WTC11 (cell line): ENCODE measurements around the gene CYP4F11. TPM values are rescaled to one million over a fixed set of nuclear protein-coding genes. Genes with fewer than 3 reads are reported as not detected.
"Not testable (repeated sequence)": the region's sequence is repeated elsewhere in the genome, so short reads cannot be mapped to it uniquely, and the experiment has no call there.

ENCODE experiments used
- ATAC-seq: fragments of 200-7000 bp; cut with Tn5 transposase; 2 replicates; pipeline ENCODE4 v1.10.0; 2021; ENCODE audit warnings: mild to moderate bottlenecking, moderate library complexity
- CTCF ChIA-PET: fragments of 300-600 bp; sonication (Branson Sonifier 250); formaldehyde crosslinking; loops from one replicate; lab custom pipeline; 2021; ENCODE audit warnings: antibody characterized with exemption; lab: Charles Lee
- POLR2A ChIA-PET: fragments of 350-600 bp; sonication (Branson Sonifier 250); formaldehyde crosslinking; loops from one replicate; lab custom pipeline; 2021; ENCODE audit warnings: antibody characterized with exemption; lab: Charles Lee
- DNase-seq: peaks from one replicate; pipeline ENCODE4 v3.0.0; 2021; ENCODE audit warnings: low spot score
- H3K27ac Mint-ChIP-seq: 2 replicates; pipeline ENCODE4 v1.8.0; 2021; ENCODE audit warnings: mixed read lengths
- H3K27me3 Mint-ChIP-seq: 2 replicates; pipeline ENCODE4 v1.8.0; 2021; ENCODE audit warnings: low read depth, mild to moderate bottlenecking, moderate library complexity, mixed read lengths
- H3K36me3 Mint-ChIP-seq: 2 replicates; pipeline ENCODE4 v1.8.0; 2021; ENCODE audit warnings: mixed read lengths
- H3K4me1 Mint-ChIP-seq: 2 replicates; pipeline ENCODE4 v1.8.0; 2022; ENCODE audit warnings: mixed read lengths
- H3K4me3 Mint-ChIP-seq: 2 replicates; pipeline ENCODE4 v1.8.0; 2021; ENCODE audit warnings: mild to moderate bottlenecking, moderate library complexity, mixed read lengths
- H3K9me3 Mint-ChIP-seq: 2 replicates; pipeline ENCODE4 v1.8.0; 2021; ENCODE audit warnings: mixed read lengths
- AFF4 ChIP-seq: sonication (generic); formaldehyde crosslinking; IDR thresholded peaks from 2 replicates; pipeline ENCODE4 v1.8.1; 2023; ENCODE audit warnings: mild to moderate bottlenecking, missing genetic modification reagents, borderline replicate concordance
- ATF1 ChIP-seq: sonication (generic); formaldehyde crosslinking; IDR thresholded peaks from 2 replicates; pipeline ENCODE4 v1.8.1; 2023; ENCODE audit warnings: mild to moderate bottlenecking, moderate library complexity, missing genetic modification reagents
- CREB1 ChIP-seq: sonication (generic); formaldehyde crosslinking; IDR thresholded peaks from 2 replicates; pipeline ENCODE4 v1.8.0; 2023; ENCODE audit warnings: mild to moderate bottlenecking, missing genetic modification reagents
- CTCF ChIP-seq: fragments of 200-600 bp; IDR thresholded peaks from 2 replicates; pipeline ENCODE4 v1.8.0; 2022; ENCODE audit warnings: antibody characterized with exemption
- EMX1 ChIP-seq: fragments of 250-450 bp; sonication (Bioruptor Pico); IDR thresholded peaks from 2 replicates; pipeline ENCODE4 v1.8.0; 2021; ENCODE audit warnings: mild to moderate bottlenecking
- FOXK1 ChIP-seq: sonication (generic); formaldehyde crosslinking; IDR thresholded peaks from 2 replicates; pipeline ENCODE4 v1.8.0; 2022; ENCODE audit warnings: mild to moderate bottlenecking, moderate library complexity, missing genetic modification reagents
- GTF2I ChIP-seq: fragments of 250-450 bp; sonication (Bioruptor Pico); conservative IDR thresholded peaks from 2 replicates; pipeline ENCODE4 v1.4.0; 2021; ENCODE audit warnings: mild to moderate bottlenecking
- NFE2L1 ChIP-seq: sonication (generic); formaldehyde crosslinking; IDR thresholded peaks from 2 replicates; pipeline ENCODE4 v1.8.1; 2023; ENCODE audit warnings: missing genetic modification reagents
- NR3C1 ChIP-seq: sonication (generic); formaldehyde crosslinking; conservative IDR thresholded peaks from 2 replicates; pipeline ENCODE4 v1.8.1; 2023; ENCODE audit warnings: low read depth, mild to moderate bottlenecking, missing genetic modification reagents
- SMAD4 ChIP-seq: sonication (generic); formaldehyde crosslinking; IDR thresholded peaks from 2 replicates; pipeline ENCODE4 v1.8.0; 2022; ENCODE audit warnings: mild to moderate bottlenecking, missing genetic modification reagents
- ZBTB21 ChIP-seq: sonication (generic); formaldehyde crosslinking; IDR thresholded peaks from 2 replicates; pipeline ENCODE4 v1.8.1; 2023; ENCODE audit warnings: mild to moderate bottlenecking, missing genetic modification reagents, borderline replicate concordance
- ZMAT4 ChIP-seq: fragments of 250-450 bp; sonication (Bioruptor Pico); IDR thresholded peaks from 2 replicates; pipeline ENCODE4 v1.9.0; 2021; ENCODE audit warnings: mild to moderate bottlenecking
- ZNF121 ChIP-seq: sonication (generic); formaldehyde crosslinking; IDR thresholded peaks from 2 replicates; pipeline ENCODE4 v1.8.0; 2023; ENCODE audit warnings: missing genetic modification reagents
- ZNF219 ChIP-seq: sonication (generic); formaldehyde crosslinking; IDR thresholded peaks from 2 replicates; pipeline ENCODE4 v1.8.0; 2023; ENCODE audit warnings: missing genetic modification reagents, mild to moderate bottlenecking, borderline replicate concordance
- ZNF317 ChIP-seq: sonication (generic); formaldehyde crosslinking; IDR thresholded peaks from 2 replicates; pipeline ENCODE4 v1.8.1; 2023; ENCODE audit warnings: low read depth, mild to moderate bottlenecking, moderate library complexity, missing genetic modification reagents, borderline replicate concordance
- ZNF416 ChIP-seq: fragments of 250-450 bp; sonication (Bioruptor Pico); IDR thresholded peaks from 2 replicates; pipeline ENCODE4 v1.9.0; 2021; ENCODE audit warnings: mild to moderate bottlenecking, inconsistent platforms
- ZNF423 ChIP-seq: fragments of 250-450 bp; sonication (Bioruptor Pico); IDR thresholded peaks from 2 replicates; pipeline ENCODE4 v2.1.2; 2022; ENCODE audit warnings: mild to moderate bottlenecking, moderate library complexity
- total RNA-seq: library from RNA; stranded (reverse); gene quantifications from 3 replicates; pipeline ENCODE4 v1.2.3, GENCODE V29; 2021
- TF ChIP-seq, protein P1 (sequence below): fragments of 250-450 bp; sonication (Bioruptor Pico); IDR thresholded peaks from 2 replicates; pipeline ENCODE4 v1.9.0; 2021; ENCODE audit warnings: mild to moderate bottlenecking
- TF ChIP-seq, protein P2 (sequence below): fragments of 250-450 bp; sonication (Bioruptor Pico); IDR thresholded peaks from 2 replicates; pipeline ENCODE4 v1.9.0; 2021; ENCODE audit warnings: moderate library complexity, mild to moderate bottlenecking, inconsistent platforms, borderline replicate concordance
- TF ChIP-seq, protein P3 (sequence below): sonication (generic); formaldehyde crosslinking; IDR thresholded peaks from 2 replicates; pipeline ENCODE4 v1.8.1; 2023; ENCODE audit warnings: mild to moderate bottlenecking, missing genetic modification reagents, moderate library complexity

CYP4F11 gene
- total RNA-seq, 1 experiment from 2014 or later: not detected

DNA sequence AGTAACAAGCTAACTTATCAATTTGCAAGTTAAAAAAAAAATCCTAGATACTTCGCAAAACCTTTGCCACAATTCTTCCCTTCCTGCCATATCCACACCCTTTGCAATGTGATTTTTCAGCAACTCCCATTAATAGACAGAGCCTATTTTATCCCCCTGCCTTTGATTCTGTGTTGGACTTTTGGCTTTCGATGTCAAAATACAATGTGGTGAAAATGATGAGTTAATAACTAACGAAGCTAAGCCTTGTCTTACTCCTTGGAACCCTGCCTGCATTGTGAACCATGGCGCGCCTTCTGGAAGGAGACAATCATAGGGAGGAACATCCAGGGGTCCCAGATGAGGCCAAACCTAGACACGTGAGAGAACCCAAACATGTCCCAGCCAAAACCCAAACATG is 42.9 kb downstream of the CYP4F11 start (continued):
- no peak for TF ChIP-seq EMX1

DNA sequence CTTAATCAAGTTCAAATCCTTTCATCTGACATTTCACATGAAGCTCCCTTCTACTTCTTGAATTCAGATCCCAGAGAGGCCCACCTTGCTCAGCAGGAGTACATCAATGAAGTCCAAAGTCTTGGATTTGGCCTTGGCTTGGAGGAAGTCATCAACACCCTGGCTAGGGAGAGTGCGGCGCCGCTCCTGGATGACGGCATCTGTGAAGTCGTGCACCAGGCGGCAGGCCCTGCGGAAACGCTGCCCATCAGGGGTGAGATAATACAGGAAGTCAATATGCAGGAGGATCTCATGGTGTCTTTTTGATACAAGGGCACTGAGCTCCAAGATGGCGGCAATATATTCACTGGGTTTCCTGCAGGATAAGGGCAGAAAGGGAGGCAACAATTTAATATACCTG is 45.0 kb downstream of the CYP4F11 start:
- ATAC-seq, CTCF ChIA-PET, H3K4me1 Mint-ChIP-seq, H3K36me3 Mint-ChIP-seq, H3K27ac Mint-ChIP-seq, H3K4me3 Mint-ChIP-seq, H3K27me3 Mint-ChIP-seq, DNase-seq, POLR2A ChIA-PET: not testable (repeated sequence)
- H3K9me3 Mint-ChIP-seq: peaks cover 18% of the 10 kb centered on the region

- no peaks in the 10 kb centered on the region for H3K4me1 Mint-ChIP-seq
- TF ChIP-seq AFF4 (CRISPR knock-in tag) (no peak), ZBTB21 (CRISPR knock-in tag) (no peak), ZNF423 (CRISPR knock-in tag) (no peak), CTCF (no peak), ZNF317 (CRISPR knock-in tag) (no peak), GTF2I (CRISPR knock-in tag) (no peak), CREB1 (CRISPR knock-in tag) (no peak), ZNF121 (CRISPR knock-in tag) (no peak), SMAD4 (CRISPR knock-in tag) (no peak), NR3C1 (CRISPR knock-in tag) (no peak), ZNF416 (no peak), ATF1 (CRISPR knock-in tag) (no peak), FOXK1 (CRISPR knock-in tag) (no peak), ZMAT4 (CRISPR knock-in tag) (no peak), NFE2L1 (no peak), EMX1 (no peak), ZNF219 (CRISPR knock-in tag) (no peak)
- TF ChIP-seq, protein P1, sequence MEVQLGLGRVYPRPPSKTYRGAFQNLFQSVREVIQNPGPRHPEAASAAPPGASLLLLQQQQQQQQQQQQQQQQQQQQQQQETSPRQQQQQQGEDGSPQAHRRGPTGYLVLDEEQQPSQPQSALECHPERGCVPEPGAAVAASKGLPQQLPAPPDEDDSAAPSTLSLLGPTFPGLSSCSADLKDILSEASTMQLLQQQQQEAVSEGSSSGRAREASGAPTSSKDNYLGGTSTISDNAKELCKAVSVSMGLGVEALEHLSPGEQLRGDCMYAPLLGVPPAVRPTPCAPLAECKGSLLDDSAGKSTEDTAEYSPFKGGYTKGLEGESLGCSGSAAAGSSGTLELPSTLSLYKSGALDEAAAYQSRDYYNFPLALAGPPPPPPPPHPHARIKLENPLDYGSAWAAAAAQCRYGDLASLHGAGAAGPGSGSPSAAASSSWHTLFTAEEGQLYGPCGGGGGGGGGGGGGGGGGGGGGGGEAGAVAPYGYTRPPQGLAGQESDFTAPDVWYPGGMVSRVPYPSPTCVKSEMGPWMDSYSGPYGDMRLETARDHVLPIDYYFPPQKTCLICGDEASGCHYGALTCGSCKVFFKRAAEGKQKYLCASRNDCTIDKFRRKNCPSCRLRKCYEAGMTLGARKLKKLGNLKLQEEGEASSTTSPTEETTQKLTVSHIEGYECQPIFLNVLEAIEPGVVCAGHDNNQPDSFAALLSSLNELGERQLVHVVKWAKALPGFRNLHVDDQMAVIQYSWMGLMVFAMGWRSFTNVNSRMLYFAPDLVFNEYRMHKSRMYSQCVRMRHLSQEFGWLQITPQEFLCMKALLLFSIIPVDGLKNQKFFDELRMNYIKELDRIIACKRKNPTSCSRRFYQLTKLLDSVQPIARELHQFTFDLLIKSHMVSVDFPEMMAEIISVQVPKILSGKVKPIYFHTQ (CRISPR knock-in tag): no peak
- TF ChIP-seq, protein P2, sequence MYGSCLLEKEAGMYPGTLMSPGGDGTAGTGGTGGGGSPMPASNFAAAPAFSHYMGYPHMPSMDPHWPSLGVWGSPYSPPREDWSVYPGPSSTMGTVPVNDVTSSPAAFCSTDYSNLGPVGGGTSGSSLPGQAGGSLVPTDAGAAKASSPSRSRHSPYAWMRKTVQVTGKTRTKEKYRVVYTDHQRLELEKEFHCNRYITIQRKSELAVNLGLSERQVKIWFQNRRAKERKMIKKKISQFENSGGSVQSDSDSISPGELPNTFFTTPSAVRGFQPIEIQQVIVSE (CRISPR knock-in tag): no peak
- TF ChIP-seq, protein P3, sequence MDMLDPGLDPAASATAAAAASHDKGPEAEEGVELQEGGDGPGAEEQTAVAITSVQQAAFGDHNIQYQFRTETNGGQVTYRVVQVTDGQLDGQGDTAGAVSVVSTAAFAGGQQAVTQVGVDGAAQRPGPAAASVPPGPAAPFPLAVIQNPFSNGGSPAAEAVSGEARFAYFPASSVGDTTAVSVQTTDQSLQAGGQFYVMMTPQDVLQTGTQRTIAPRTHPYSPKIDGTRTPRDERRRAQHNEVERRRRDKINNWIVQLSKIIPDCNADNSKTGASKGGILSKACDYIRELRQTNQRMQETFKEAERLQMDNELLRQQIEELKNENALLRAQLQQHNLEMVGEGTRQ (CRISPR knock-in tag): no peak
- peaks cover 6% of the 10 kb centered on the region for H3K27me3 Mint-ChIP-seq
- 0 out of 2 replicates have a peak, but pooled peaks cover 4% of the 10 kb centered on the region for H3K36me3 Mint-ChIP-seq
- DNase-seq (no peak), ATAC-seq (no peak)
- ChIA-PET POLR2A (no interaction called here), CTCF (no interaction called here)
- peaks cover 10% of the 10 kb centered on the region for H3K9me3 Mint-ChIP-seq
- no peak overlapping the region for H3K27ac Mint-ChIP-seq
- no peak overlapping the region for H3K4me3 Mint-ChIP-seq
Observed at GRCh38 chr19:15885919-15886318, 48.4 kb downstream of the CYP4F11 start.
